Neural cell (in vitro differentiated cells): ENCODE data around the gene MALRD1.

Source experiments
- EZH2 ChIP-seq: fragments of 200-600, 300-800 bp; shearing (Covaris generic), sonication (generic); IDR thresholded peaks from 2 replicates; pipeline ENCODE4 v1.6.1; 2014; ENCODE audit warnings: antibody characterized with exemption, low read length, borderline replicate concordance, mild to moderate bottlenecking; ENCODE audit not compliant: insufficient read depth, poor library complexity, severe bottlenecking
- POLR2AphosphoS5 ChIP-seq: IDR thresholded peaks from 2 replicates; pipeline ENCODE4 v1.6.1; 2012
- RAD21 ChIP-seq: fragments of 450-650 bp; conservative IDR thresholded peaks from 2 replicates; pipeline ENCODE4 v1.6.1; 2014; ENCODE audit warnings: antibody characterized with exemption, mild to moderate bottlenecking, moderate library complexity
- SMC3 ChIP-seq: fragments of 450-650 bp; conservative IDR thresholded peaks from 2 replicates; pipeline ENCODE4 v1.6.1; 2014; ENCODE audit warnings: antibody characterized with exemption, mild to moderate bottlenecking, moderate library complexity; ENCODE audit not compliant: poor library complexity
- TAF1 ChIP-seq: IDR thresholded peaks from 2 replicates; pipeline ENCODE4 v1.6.1; 2012; ENCODE audit warnings: low read depth
- TF ChIP-seq, protein P1 (sequence below): fragments of 450-650 bp; IDR thresholded peaks from 2 replicates; pipeline ENCODE4 v1.5.1; 2014; ENCODE audit warnings: antibody characterized with exemption, mild to moderate bottlenecking, moderate library complexity; ENCODE audit not compliant: poor library complexity, severe bottlenecking

- TF ChIP-seq RAD21 (no peak), POLR2AphosphoS5 (no peak), SMC3 (no peak), EZH2 (no peak), TAF1 (no peak)
- TF ChIP-seq, protein P1, sequence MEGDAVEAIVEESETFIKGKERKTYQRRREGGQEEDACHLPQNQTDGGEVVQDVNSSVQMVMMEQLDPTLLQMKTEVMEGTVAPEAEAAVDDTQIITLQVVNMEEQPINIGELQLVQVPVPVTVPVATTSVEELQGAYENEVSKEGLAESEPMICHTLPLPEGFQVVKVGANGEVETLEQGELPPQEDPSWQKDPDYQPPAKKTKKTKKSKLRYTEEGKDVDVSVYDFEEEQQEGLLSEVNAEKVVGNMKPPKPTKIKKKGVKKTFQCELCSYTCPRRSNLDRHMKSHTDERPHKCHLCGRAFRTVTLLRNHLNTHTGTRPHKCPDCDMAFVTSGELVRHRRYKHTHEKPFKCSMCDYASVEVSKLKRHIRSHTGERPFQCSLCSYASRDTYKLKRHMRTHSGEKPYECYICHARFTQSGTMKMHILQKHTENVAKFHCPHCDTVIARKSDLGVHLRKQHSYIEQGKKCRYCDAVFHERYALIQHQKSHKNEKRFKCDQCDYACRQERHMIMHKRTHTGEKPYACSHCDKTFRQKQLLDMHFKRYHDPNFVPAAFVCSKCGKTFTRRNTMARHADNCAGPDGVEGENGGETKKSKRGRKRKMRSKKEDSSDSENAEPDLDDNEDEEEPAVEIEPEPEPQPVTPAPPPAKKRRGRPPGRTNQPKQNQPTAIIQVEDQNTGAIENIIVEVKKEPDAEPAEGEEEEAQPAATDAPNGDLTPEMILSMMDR: no peak
Measured at GRCh38 chr10:19299645-19300044, 251.0 kb downstream of the MALRD1 start.
